GM11168 (cell line): ENCODE data around the gene FNDC3B.

Experiments
- in situ Hi-C: fragments of 300-500 bp; cut with MboI; formaldehyde crosslinking; loops from one replicate; pipeline ENCODE4 v1.12.0; 2022; ENCODE audit warnings: low sequenced_read_pairs; ENCODE audit not compliant: unreplicated experiment

FNDC3B gene

DNA sequence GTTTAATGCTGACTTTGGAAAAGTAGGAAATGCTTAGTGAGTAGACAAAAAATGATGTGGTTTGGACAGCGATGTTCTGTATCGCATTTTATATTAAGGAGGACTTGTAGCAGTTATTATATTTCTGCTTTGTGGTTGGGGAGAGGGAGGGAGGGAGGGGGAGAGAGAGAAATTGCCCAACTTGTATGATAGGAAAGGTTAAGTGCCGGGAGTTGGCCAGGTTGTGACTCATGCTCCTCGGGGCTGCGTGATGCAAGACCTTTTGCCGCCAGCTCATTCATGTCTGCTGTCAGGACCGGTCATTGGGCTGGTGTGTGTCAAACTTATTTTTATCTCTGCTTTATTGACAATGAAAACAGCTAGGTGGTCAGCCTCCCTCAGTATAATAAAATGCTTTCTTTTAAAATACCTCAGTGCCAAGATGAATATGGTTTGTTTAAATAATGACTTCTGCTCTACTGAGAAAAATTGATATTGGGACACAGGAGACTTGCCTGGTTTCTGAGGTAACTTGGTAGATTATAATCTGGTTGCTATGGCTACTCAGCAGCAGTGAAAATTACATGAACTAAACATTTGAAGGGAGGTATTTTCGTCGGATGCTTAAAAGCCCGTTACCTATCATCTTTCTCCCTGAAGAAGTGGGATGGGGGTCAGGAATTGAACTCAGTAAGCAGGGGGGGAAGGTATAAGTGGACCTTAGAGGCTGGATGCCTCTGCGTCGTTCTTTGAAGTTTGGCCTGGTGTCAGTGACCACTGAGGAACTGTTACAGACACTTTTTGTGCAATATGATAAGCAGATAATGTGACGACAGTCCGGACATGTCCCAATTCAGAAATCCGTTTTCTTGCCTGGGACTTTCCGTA is 90.7 kb downstream of the FNDC3B start:
- in situ Hi-C loops = no loop called here

DNA sequence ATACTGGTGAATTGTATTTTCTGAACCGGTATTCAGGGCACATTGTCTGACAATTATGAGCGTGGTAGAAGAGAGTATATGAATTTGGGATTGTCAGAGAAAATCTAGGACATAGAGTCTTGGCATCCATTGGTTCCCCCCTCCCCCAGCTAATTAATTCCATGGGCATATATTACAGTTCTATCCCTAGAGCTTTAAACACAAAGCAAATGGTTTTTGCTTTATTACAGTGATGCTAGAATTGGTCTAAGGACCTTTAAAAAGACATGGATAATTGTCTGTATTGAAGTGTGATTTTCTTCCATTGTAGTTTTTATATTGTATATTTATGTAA is 91.3 kb downstream of the FNDC3B start:
- in situ Hi-C loops = no loop called here

DNA sequence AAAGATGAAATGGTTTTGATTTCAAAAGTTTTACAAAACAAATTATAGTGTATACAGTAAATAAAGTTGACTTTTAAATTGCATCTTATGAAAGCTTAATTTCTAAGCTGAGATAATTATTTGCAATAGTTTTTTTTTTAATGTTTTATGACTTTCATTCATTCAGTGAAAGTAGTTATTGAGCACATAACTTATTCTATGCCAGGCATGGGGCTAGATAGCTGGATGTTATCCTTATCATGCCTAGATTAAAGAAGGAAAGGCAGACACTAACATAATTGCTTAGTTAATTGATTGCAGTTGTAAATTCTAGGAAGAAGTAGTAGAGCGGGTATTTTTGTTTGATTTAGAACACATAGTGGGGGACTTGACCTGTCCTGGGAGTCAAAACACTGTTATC is 92.4 kb downstream of the FNDC3B start:
- in situ Hi-C loops = no loop called here

DNA sequence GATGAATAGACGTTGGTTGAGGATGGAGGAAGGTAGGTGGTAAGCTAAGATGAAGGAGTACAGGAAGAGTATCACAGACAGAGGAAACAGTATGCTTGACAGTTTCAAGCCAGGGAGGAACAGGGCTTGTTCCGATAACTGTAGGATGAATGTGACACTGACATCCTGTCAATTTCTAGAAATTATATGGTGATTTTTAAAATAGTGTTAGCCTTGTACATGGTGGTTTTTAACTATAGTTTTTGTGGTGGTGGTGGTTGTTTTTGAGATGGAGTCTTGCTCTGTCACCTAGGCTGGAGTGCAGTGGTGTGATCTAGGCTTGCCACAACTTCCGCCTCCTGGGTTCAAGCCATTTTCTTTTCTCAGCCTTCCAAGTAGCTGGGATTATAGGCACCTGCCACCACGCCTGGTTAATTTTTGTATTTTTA is 92.8 kb downstream of the FNDC3B start:
- in situ Hi-C loops = no loop called here

- in situ Hi-C loops = no loop called here
These were observed 93.4 kb downstream of the FNDC3B start for GRCh38 chr3:172132721-172133311.

DNA sequence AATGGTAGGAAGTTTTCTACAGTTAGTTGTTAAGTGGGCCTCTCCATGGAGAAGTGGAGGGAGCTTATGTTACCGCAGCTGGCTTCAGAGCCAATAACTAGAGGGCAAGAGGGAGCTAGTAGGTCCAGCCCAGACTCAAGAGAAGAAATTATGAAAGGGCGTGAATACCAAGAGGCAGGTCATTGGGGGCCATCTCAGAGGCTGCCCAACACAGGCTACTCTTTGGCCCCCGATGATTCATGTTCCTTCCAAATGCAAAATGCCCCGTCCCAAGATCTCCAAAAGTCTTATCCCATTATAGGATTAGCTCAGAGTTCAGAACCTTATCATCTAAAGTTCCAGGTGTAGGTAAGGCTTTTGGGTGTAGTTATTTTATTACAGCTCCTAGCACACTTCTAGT is 94.5 kb downstream of the FNDC3B start:
- in situ Hi-C loops = no loop called here

DNA sequence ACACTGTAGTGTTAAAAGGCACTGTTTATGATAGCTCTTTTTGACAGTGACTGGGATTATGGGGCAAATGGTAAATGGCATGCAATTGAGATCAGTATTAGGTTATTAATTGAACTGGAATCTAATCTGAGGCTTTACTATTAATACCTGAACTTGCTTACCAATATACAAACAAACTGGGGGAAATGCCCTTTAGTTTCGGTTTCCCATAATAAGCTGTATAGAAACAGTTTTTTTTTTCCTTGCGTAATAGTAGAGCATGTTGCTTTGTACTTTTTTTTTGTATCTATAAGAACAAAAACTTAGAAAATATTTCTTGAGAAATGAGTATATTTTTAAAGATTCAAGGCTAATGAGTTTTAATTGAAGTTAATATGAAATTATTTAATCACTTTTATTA is 95.0 kb downstream of the FNDC3B start:
- in situ Hi-C loops = no loop called here

GRCh38 chr3:172135185-172135584 is 95.8 kb downstream of the FNDC3B start:
- in situ Hi-C loops = no loop called here

- in situ Hi-C loops = no loop called here
These were observed 96.4 kb downstream of the FNDC3B start for GRCh38 chr3:172135820-172136219.

GRCh38 chr3:172136330-172136729 is 97.0 kb downstream of the FNDC3B start:
- in situ Hi-C loops = no loop called here

DNA sequence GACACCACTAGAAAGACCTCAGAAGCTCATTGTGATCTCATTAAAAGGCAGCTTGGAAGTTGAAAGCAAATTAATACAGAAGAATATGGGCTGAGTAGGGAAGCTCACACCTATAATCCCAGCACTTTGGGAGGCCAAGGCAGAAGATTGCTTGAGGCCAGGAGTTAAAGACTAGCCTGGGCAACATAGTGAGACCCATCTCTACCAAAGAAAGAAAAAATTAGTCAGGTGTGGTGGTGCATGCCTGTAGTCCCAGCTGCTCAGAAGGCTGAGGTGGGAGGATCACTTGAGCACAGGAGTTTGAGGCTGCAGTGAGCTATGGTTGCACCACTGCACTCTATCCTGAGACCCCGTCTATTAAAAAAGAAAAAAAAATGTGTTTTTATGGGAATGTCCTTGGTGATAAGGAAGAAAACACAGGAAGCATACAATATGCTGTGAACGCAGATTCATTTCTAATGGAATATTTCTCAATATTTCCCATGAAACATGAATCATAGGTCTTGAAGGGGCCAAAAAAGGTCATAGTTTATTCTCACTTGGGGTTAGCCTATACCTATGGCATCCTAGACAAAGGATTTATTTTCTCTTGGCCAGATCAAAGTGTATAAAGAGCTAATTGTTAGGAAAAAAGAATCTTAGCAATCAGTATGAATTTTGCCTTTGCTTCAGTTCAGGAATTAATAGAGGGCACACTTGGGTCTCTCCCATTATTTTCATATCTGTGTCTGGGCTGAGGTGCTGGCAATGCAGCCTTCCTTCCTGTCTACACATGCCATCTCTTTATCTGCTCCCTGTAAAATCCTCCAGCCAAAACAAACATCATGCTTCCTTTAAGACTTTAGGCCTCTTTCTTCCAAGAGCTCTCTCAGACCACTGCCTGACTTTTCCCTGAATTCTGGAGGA is 98.2 kb downstream of the FNDC3B start:
- in situ Hi-C loops = no loop called here

DNA sequence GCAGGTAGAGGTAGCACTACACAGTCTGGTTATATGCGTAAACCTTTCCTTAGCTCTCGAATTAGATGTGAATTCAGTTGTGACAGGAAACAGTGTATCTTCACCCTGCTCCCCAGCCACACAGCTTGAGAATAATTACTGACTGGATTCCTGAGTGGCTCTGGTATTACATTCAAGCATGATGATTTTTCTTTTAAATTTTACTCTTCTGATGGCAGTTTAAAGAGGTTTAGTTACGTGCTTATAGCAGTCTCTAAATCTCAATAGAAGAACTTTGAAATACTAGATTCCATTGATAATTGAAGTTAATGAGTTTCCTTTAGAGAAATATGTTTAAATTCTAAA is 98.8 kb downstream of the FNDC3B start:
- in situ Hi-C loops = no loop called here

- in situ Hi-C loops = no loop called here
These were observed 99.6 kb downstream of the FNDC3B start for GRCh38 chr3:172138792-172139507.

DNA sequence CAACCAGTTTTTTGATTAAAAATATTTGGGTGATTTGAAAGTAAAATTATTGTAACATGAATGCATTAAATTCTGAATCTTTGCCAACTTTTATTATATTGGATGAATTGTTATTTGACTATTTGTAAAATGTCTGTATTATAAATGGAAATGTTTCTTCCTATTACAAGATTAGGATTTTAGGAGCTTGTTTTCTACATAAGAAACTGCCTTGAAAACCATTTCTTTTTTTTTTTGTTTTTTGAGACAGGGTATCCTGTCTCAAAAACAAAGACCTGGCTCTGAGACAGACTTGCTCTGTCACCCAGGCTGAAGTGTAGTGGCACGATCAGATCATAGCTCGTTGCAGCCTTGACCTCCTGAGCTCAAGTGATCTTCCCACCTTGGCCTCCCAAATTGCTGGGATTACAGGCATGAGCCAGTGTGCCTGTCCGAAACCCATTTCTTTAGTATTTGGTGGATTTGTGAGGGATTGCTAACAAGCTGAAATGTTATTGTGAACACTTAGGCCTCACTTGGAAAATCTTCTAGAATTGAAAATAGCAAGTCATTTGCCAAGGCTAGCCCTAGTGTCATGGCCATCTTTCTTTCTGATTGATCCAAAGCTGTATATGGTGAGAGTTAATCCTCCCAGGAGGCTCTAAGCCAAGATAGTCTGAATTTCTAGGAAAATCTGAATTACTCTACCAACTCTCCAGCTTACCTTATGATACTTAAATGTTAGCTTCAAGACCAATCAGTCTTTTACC is 100.3 kb downstream of the FNDC3B start:
- in situ Hi-C loops = no loop called here

- in situ Hi-C loops = no loop called here
These were observed 101.4 kb downstream of the FNDC3B start for GRCh38 chr3:172140499-172141391.

GRCh38 chr3:172142051-172142863 is 102.9 kb downstream of the FNDC3B start:
- in situ Hi-C loops = no loop called here

GRCh38 chr3:172142864-172143451 is 103.6 kb downstream of the FNDC3B start:
- in situ Hi-C loops = no loop called here
